ENCODE results near the gene CDR2L.
"Not testable (repeated sequence)": the region's sequence is repeated elsewhere in the genome, so short reads cannot be mapped to it uniquely, and the experiment has no call there.

The CDR2L gene

GRCh38 chr17:74978240-74978639 is 9.2 kb upstream of the CDR2L start:
- in situ Hi-C loops (cut with MboI; ENCODE audit: low sequenced_read_pairs) = no loop called here

- in situ Hi-C loops (cut with MboI; ENCODE audit: low sequenced_read_pairs) = no loop called here
Observed at GRCh38 chr17:74979408-74980146, 7.9 kb upstream of the CDR2L start.

GRCh38 chr17:74981318-74981978 is 6.0 kb upstream of the CDR2L start:
- in situ Hi-C loops (cut with MboI; ENCODE audit: low sequenced_read_pairs) = no loop called here

- in situ Hi-C loops (cut with MboI; ENCODE audit: low sequenced_read_pairs) = no loop called here
Observed at GRCh38 chr17:74981979-74982662, 5.3 kb upstream of the CDR2L start.

- in situ Hi-C loops (cut with MboI; ENCODE audit: low sequenced_read_pairs) = not testable (repeated sequence)
Observed at GRCh38 chr17:74982663-74983313, 4.6 kb upstream of the CDR2L start.

DNA sequence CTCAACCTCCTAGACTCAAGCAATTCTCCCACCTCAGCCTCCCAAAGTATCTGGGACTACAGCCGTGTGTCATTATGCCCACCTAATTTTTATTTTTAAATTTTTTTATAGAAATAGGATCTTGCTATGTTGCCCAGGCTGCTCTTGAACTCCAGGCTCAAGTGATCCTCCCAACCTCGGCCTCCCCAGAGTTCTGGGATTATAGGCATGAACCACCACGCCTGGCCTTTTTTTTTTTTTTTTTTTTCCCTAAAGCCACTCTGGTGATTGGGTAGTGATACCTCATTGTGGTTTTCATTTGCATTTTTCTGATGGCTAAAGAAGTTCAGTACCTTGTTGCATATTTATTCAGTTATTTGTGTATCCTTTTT is 1.2 kb upstream of the CDR2L start:
- in situ Hi-C loops (cut with MboI; ENCODE audit: low sequenced_read_pairs) = no loop called here

GRCh38 chr17:74987909-74988711 is 678 bp downstream of the CDR2L start:
- in situ Hi-C loops (cut with MboI; ENCODE audit: low sequenced_read_pairs) = no loop called here

DNA sequence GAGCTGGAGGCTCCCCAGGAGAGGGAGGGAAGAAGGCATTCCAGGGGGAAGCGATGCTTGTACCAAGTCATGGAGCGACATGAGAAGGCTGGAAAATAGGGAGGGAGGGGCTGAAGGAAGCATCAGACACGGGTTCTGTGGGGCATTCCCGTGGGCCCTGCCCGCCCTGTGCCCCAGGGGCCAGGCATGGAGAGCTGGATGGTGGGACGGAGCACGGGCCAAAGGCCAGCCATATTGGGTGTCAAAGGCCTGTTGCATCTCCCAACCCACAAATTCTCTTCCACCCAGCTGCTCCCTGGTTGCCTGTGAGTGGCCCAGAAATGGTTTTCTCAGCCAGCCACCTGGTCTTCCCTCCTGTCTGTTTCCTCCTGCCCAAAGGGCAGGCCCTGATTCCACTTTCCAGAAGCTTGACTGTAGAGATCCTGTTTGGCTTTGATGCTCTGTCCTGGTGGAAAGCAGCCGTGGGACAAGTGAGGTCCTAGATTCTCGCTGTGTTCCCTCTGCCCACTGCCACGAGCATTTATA is 3.2 kb downstream of the CDR2L start:
- in situ Hi-C loops (cut with MboI; ENCODE audit: low sequenced_read_pairs) = no loop called here

- in situ Hi-C loops (cut with MboI; ENCODE audit: low sequenced_read_pairs) = no loop called here
Observed at GRCh38 chr17:74992223-74992622, 4.8 kb downstream of the CDR2L start.

GRCh38 chr17:74994440-74994839 is 7.0 kb downstream of the CDR2L start:
- in situ Hi-C loops (cut with MboI; ENCODE audit: low sequenced_read_pairs) = no loop called here

DNA sequence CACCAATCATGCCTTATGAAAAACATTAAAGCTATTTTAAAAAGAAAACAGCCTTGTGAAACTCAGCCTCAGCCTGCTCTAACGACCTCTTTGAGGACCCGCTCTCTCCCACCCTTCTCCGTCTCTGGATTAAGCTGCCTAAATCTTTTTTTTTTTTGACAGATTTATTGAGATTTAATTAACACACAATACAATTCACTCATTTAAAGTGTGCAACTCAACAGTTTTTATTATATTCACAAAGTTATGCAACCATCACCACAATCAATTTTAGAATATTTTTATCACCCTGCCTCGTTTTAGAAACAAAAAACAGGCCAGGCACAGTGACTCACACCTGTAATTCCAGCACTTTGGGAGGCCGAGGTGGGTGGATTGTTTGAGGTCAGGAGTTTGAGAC is 8.4 kb downstream of the CDR2L start:
- in situ Hi-C loops (cut with MboI; ENCODE audit: low sequenced_read_pairs) = no loop called here

GRCh38 chr17:74998783-74999182 is 11.4 kb downstream of the CDR2L start:
- in situ Hi-C loops (cut with MboI; ENCODE audit: low sequenced_read_pairs) = no loop called here

DNA sequence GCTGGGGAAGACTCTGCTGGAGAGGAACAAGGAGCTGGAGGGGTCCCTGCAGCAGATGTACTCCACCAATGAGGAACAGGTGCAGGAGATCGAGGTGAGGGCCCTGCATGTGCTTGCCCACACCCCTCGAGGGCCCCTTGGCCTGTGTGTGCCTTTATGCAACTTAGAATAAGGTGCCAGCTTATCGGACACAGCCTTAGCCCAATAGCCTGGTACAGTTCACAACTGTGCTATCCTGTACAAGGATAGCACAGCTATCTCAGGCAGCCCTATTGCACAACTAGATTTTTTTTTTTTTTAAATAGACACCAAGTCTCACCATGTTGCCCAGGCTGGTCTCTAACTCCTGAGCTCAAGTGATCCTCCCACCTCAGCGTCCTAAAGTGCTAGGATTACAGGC is 12.1 kb downstream of the CDR2L start:
- in situ Hi-C loops (cut with MboI; ENCODE audit: low sequenced_read_pairs) = no loop called here

DNA sequence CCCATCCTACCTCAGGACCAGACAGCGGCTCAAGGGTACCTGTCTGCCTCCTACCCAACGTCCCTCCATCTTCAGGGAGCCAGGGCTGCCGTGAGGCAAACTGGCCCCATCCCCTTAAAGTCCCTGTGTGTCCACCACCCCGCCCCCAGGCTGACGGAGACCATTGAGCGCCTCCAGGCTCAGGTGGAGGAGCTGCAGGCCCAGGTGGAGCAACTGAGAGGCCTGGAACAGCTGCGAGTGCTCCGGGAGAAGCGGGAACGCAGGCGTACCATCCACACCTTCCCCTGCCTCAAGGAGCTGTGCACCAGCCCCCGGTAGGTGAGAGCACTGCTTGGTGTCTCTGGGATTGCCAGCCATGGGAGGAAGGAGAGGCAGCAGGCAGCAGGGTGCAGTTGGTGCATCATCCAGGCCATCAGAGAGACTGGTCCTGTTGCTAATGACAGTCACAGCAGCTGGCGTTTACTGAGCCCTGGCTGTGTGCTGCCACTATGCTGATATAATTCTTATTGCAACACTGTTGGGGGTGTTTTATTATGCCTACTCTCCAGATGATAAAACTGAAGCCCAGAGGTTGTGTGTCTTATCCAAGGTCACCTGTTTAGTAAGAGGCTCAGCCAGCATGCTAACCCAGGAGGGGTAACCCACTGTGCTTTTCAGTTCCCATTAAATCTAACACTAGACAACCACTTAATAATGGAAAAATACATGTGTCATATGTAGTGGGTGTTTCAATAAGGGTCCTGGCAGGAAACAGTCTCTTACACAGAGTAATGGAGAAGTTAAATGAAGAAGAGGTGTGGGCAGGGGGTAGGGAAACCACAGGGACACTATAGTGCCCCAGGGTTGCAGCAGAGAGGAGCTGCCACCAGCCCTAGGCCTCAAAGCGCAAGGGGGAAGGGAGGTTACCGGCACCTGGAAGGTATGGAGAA is 14.7 kb downstream of the CDR2L start:
- in situ Hi-C loops (cut with MboI; ENCODE audit: low sequenced_read_pairs) = no loop called here

GRCh38 chr17:75003070-75003956 is 15.9 kb downstream of the CDR2L start:
- in situ Hi-C loops (cut with MboI; ENCODE audit: low sequenced_read_pairs) = no loop called here

DNA sequence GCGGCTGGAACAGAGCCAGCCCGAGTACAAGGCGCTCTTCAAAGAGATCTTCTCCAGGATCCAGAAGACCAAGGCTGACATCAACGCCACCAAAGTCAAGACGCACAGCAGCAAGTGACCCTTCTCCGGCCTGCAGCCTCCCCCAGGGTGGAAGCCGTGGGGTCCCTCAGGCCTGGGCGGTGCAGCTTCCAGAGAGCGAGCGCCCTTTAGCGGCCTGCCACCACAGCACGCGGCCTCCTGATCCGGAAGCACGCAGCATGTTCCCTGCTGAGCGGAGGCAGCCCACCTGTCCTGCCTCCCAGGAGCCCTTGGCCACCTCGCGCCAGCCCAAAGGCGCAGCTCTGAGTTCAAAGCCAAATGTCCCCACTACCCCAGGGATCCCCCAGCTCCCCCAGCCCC is 16.5 kb downstream of the CDR2L start:
- in situ Hi-C loops (cut with MboI; ENCODE audit: low sequenced_read_pairs) = no loop called here

DNA sequence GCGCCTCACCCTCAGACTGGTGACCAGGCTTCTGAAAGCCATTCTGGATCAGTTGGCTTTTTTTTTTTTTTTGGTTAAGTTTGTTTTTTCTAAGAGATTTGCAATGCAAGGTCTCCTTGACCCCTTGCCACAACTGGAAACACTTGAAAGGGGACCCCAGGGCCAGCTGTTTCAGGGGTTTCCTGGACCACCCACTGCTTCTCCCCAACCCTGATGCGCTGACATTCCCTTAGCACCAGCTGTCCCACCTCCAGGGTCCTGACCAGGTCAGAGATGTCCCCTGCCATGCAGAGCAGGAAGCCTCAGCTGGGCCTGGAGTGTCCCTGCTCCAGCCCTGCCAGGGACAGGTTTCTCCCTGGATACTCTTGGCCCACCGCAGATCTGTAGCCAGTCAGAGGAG is 16.9 kb downstream of the CDR2L start:
- in situ Hi-C loops (cut with MboI; ENCODE audit: low sequenced_read_pairs) = no loop called here

- in situ Hi-C loops (cut with MboI; ENCODE audit: low sequenced_read_pairs) = no loop called here
Observed at GRCh38 chr17:75005291-75005690, 17.9 kb downstream of the CDR2L start.

GRCh38 chr17:75006084-75006483 is 18.7 kb downstream of the CDR2L start:
- in situ Hi-C loops (cut with MboI; ENCODE audit: low sequenced_read_pairs) = not testable (repeated sequence)
